Subcutaneous abdominal adipose tissue (tissue), 5 donors: ENCODE results near the gene PBX3.
"Not testable (repeated sequence)": the region's sequence is repeated elsewhere in the genome, so short reads cannot be mapped to it uniquely, and the experiment has no call there.

Experiments used
- H3K27ac ChIP-seq: one replicate; pipeline ENCODE4 v1.7.0; 2013; ENCODE audit warnings: low read depth, mild to moderate bottlenecking, inconsistent platforms, low read length, moderate library complexity
- H3K27me3 ChIP-seq, 5 donors: one replicate each; pipeline ENCODE4 v1.7.0; 2013; ENCODE audit warnings: low read length in 5 of 5, inconsistent platforms in 1 of 5; ENCODE audit not compliant: control insufficient read depth in 5 of 5, insufficient read depth in 4 of 5
- H3K36me3 ChIP-seq, 5 donors: one replicate each; pipeline ENCODE4 v1.7.0; 2013; ENCODE audit warnings: low read length in 5 of 5; ENCODE audit not compliant: control insufficient read depth in 5 of 5, insufficient read depth in 5 of 5
- H3K4me1 ChIP-seq, 5 donors: one replicate each; pipeline ENCODE4 v1.7.0; 2013; ENCODE audit warnings: low read length in 5 of 5, mild to moderate bottlenecking in 3 of 5, moderate library complexity in 1 of 5; ENCODE audit not compliant: control insufficient read depth in 5 of 5, insufficient read depth in 5 of 5
- H3K4me3 ChIP-seq, 5 donors: one replicate each; pipeline ENCODE4 v1.7.0; 2013; ENCODE audit warnings: low read length in 5 of 5, low read depth in 1 of 5
- H3K9ac ChIP-seq, 5 donors: one replicate each; pipeline ENCODE4 v1.7.0; 2013; ENCODE audit warnings: low read length in 5 of 5, mild to moderate bottlenecking in 4 of 5, moderate library complexity in 3 of 5
- H3K9me3 ChIP-seq, 5 donors: one replicate each; pipeline ENCODE4 v1.7.0; 2013; ENCODE audit warnings: low read length in 5 of 5; ENCODE audit not compliant: control insufficient read depth in 5 of 5
- donor health status: healthy.
- donor health status: healthy.
- donor health status: healthy.
- donor health status: healthy.
- donor health status: healthy.

Gene PBX3

DNA sequence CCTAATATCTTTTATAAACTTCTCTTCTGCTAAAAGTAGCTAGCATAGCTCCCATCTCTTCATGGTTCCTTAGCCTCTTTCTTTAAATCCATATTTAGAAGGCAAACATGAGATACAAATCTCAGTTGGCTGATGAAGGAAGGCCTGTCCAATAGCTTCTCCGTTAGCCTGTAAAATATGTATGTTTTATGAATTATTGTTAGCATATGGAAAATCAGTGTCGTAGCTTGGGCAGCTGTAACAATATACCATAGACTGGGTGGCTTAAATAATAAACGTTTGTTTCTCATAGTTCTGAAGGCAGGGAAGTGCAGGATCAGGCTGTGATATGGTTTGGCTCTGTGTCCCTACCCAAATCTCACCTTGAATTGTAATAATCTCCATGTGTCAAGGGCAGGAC, 63.8 kb downstream of the PBX3 start:
- Histone ChIP-seq H3K9me3 (no peaks in the 10 kb centered on the region), H3K27ac (no peak overlapping the region), H3K4me1 (no peaks in the 10 kb centered on the region), H3K27me3 (no peaks in the 10 kb centered on the region), H3K36me3 (no peaks in the 10 kb centered on the region), H3K4me3 (no peak overlapping the region), H3K9ac (no peak overlapping the region)

DNA sequence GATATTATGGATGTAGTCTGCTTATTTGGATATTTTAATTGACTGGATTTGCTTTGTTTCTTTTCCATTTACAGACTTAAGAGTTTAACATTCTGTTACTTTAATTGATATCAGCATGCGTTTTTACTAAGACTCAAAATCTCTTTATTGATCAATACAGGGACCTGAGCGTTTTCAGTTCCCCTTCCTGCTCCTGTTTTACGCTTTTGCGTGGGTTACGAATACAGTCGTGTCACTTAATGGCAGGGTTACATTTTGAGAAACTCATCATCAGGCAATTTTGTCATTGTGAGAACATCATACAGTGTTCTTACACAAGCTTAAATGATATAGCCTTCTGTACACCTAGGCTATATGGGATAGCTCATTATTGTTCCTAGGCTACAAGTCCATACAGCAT, 65.2 kb downstream of the PBX3 start:
- H3K4me1 ChIP-seq, result no peaks in the 10 kb centered on the region
- no peaks in the 10 kb centered on the region for H3K9me3 ChIP-seq
- H3K27me3 ChIP-seq, result no peaks in the 10 kb centered on the region
- no peak overlapping the region for H3K4me3 ChIP-seq
- no peak overlapping the region for H3K9ac ChIP-seq
- no peak overlapping the region for H3K27ac ChIP-seq
- no peaks in the 10 kb centered on the region for H3K36me3 ChIP-seq

DNA sequence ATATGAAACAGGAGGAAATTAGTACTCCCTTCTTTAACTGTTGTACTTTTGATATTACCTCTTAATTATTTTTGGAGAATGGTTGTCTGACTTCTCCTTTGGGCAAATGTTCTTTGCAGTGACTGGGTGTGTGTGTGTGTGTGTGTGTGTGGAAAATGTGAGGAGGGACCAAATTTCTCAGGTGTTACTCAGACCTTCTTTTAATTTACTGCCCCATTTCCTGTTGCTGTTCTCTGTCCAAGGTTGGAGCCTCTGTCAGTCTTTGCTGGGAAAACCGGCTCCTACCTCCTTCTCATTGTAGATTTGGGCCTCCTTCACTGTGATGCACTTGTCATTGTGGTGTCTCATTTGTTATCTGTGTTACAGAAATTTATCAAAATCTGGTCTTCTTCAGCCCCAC, 68.4 kb downstream of the PBX3 start:
- H3K27me3 ChIP-seq, result no peaks in the 10 kb centered on the region
- no peaks in the 10 kb centered on the region for H3K9me3 ChIP-seq
- H3K4me1 ChIP-seq, result peaks cover 0 to 3% (median 0%) of the 10 kb centered on the region in 5 donors
- no peak overlapping the region for H3K27ac ChIP-seq
- H3K9ac ChIP-seq, result no peak overlapping the region
- no peak overlapping the region for H3K4me3 ChIP-seq
- H3K36me3 ChIP-seq, result no peaks in the 10 kb centered on the region

DNA sequence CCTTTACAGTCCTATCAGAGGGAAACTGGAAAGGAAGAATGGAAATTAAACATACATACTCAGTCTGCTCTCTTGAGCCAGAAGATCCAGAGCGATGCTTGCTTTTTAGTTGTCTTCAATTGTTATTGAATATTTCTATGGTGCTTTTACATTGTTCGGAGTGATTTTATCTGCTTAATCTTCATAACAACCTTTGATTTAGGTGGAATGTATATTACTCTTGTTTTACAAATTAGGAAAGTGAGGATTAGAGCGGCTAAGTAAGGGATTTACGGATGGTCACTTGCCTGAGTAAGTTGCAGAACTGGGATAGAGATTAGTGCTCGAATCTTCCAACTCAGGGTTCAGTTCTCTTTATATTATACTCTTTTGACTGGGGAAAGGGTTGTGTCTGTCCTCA, 69.1 kb downstream of the PBX3 start:
- H3K9ac ChIP-seq, result no peak overlapping the region
- no peak overlapping the region for H3K27ac ChIP-seq
- H3K4me1 ChIP-seq, result peaks cover 0 to 3% (median 0%) of the 10 kb centered on the region in 5 donors
- H3K9me3 ChIP-seq, result no peaks in the 10 kb centered on the region
- no peaks in the 10 kb centered on the region for H3K36me3 ChIP-seq
- no peak overlapping the region for H3K4me3 ChIP-seq
- H3K27me3 ChIP-seq, result no peaks in the 10 kb centered on the region

DNA sequence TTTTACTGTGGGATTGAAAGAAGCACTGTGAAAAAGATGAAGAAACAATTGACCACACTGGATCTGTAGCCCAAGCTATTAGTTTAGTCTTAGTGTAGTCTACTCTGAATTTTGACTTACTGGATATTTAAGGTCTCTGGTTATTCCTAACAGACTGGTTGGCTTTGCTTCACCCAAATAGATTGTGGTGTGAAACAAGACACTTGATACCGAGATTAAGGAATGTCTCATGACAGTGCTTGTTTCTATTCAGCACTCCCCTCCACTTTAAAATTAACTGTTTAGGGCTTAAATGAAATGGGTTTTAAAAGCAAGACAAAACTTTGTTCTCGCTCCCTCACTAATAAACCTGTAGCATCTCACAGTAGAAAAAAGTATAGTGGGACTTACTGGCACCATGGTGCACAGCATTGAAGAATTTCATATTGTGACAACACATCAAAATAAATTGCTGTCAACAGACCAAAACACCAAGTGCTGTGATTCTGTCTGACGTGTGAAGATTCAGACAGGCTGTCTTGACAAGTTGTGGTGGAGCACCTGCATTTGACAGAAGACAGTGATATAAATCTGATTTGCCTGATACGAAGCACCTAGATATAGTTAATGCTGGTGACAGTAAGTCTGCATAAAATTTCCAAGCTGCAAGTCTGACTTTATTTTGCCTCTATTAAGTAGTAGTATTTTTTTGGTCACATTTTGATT, 73.1 kb downstream of the PBX3 start:
- Histone ChIP-seq H3K27ac (no peak overlapping the region), H3K9ac (no peak overlapping the region), H3K4me1 (peaks cover 0 to 10% (median 3%) of the 10 kb centered on the region in 5 donors), H3K9me3 (no peaks in the 10 kb centered on the region), H3K4me3 (no peak overlapping the region), H3K27me3 (no peaks in the 10 kb centered on the region), H3K36me3 (no peaks in the 10 kb centered on the region)

DNA sequence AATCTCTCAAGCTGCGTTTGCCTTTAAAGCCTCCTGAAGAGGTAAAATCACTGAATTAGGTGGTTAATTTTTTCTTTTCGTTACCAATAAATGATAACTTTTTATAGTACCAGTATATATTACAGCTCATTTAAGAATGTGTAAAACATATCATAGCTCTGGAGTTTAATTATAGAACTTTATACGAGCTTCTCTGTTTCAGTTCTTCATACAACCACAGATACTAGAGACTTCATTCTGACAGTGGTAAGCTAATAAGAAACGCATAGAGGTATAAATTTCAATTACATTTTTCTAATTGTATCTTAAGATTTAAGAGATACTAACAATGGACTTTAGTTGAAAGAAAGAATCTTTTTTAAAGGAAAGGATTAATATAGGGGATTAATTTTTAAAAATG, 73.9 kb downstream of the PBX3 start:
- Histone ChIP-seq H3K9ac (no peak overlapping the region), H3K4me3 (no peak overlapping the region), H3K36me3 (no peaks in the 10 kb centered on the region), H3K4me1 (peaks cover 0 to 10% (median 3%) of the 10 kb centered on the region in 5 donors), H3K27ac (no peak overlapping the region), H3K9me3 (no peaks in the 10 kb centered on the region), H3K27me3 (no peaks in the 10 kb centered on the region)

DNA sequence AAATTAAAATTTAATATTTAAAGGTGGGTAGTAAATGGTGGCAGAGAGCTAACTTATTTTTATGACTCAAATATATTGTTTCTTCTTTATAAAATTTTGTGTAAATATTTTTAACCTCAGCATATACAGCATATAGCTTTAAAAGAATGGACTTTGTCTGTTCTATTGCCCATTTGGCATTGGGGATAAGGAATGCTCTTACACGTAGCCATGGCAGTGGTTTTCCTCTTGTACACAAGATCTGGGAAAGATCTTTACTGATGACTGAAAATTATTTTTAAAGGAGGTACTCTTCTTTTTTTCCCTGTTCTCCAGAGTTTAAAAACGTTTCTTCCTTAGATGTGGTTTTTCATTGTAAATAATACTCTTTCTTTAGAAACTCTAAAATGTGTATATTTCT, 75.0 kb downstream of the PBX3 start:
- H3K36me3 ChIP-seq, result no peaks in the 10 kb centered on the region
- no peaks in the 10 kb centered on the region for H3K9me3 ChIP-seq
- peaks cover 0 to 10% (median 3%) of the 10 kb centered on the region in 5 donors for H3K4me1 ChIP-seq
- H3K4me3 ChIP-seq, result no peak overlapping the region
- no peak overlapping the region for H3K27ac ChIP-seq
- H3K9ac ChIP-seq, result no peak overlapping the region
- no peaks in the 10 kb centered on the region for H3K27me3 ChIP-seq

DNA sequence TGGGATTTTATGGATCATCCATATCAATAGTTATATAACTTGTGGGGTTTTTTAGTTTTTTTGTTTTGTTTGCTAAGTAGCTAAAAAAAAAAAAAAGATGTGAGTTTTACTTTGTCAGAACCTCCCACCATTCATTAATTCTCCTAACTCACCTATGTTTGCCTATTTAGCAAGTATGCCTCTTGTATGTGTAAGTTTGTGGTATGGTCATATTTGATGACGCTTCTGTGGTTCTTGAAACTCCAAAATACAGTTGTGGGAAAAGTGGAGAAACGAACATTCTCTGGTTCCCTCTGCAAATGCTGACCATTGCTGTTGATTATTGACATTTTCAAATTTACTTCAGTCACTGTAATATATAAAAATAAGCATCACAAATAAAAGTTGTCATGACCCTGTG, 75.7 kb downstream of the PBX3 start:
- Histone ChIP-seq H3K9me3 (no peaks in the 10 kb centered on the region), H3K4me3 (no peak overlapping the region), H3K27me3 (no peaks in the 10 kb centered on the region), H3K36me3 (no peaks in the 10 kb centered on the region), H3K9ac (no peak overlapping the region), H3K4me1 (peaks cover 0 to 10% (median 3%) of the 10 kb centered on the region in 5 donors), H3K27ac (no peak overlapping the region)

DNA sequence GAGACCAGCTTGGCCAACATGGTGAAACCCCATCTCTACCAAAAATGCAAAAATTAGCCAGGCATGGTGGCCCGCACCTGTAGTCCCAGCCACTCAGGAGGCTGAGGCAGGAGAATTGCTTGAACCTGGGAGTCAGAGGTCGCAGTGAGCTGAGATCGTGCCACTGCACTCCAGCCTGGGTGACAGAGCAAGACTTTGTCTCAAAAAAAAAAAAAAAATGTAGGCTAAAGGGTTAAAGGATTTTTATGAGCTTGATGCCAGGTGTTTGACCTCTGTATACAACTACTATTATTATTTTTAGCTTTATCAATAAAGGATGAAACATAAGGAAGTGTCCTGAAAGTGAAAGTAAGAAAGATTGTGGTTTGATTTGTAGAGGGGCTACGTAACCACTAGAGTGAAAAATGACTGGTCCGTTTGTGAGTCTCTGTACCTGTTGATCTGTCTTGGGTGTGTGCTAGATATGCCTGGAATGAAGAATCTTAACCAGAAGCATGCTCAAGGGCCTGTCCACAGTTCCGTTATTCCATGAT, 76.8 kb downstream of the PBX3 start:
- peak overlapping the region in 2 of 5 donors; percentile 5 to 41 for H3K9ac ChIP-seq
- not testable (repeated sequence) for H3K27ac ChIP-seq, H3K9me3 ChIP-seq, H3K27me3 ChIP-seq, H3K36me3 ChIP-seq
- H3K4me1 ChIP-seq, result peaks cover 0 to 10% (median 3%) of the 10 kb centered on the region in 5 donors
- H3K4me3 ChIP-seq, result peak overlapping the region in 4 of 5 donors; percentile 41 to 44 (median 42)

DNA sequence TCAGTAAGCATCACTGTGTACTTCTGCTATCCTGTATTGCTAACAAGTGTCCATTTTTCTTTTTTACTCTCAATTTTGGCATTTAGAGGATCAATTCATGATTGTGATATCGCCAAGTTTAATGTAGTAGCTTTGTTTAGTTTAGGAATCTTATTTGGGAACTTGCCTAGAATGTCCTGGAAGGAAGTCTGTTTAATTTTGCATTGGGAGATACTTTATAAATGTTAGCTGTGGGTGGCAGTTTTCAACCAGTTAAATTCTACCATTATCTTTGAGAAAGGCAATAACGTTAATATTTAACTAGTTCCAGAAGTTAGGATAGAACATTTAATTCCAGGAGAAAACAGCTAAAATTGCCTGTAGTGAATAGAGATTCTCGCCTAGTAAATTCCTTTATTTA, 78.6 kb downstream of the PBX3 start:
- Histone ChIP-seq H3K4me1 (peaks cover 0 to 14% (median 2%) of the 10 kb centered on the region in 5 donors), H3K36me3 (no peaks in the 10 kb centered on the region), H3K4me3 (no peak overlapping the region), H3K9ac (no peak overlapping the region), H3K27me3 (no peaks in the 10 kb centered on the region), H3K27ac (no peak overlapping the region), H3K9me3 (no peaks in the 10 kb centered on the region)
